Transverse colon (tissue), 4 donors: ENCODE measurements around the gene TMEM95. TPM values are rescaled to one million over a fixed set of nuclear protein-coding genes. Genes with fewer than 3 reads are reported as not detected.

Source experiments
- DNase-seq: peaks from one replicate; pipeline ENCODE4 v3.0.0-alpha.2; 2019
- H3K27ac ChIP-seq, 4 donors: fragments of 200-600 bp; sonication (generic); 2 replicates each; pipeline ENCODE4 v1.5.1; 2016 to 2018; ENCODE audit warnings: inconsistent platforms in 4 of 4
- H3K27me3 ChIP-seq: fragments of 200-600 bp; sonication (generic); 2 replicates; pipeline ENCODE4 v1.5.1; 2017; ENCODE audit warnings: inconsistent platforms
- H3K36me3 ChIP-seq, 4 donors: fragments of 200-600 bp; sonication (generic); 2 replicates each; pipeline ENCODE4 v1.5.1; 2017 to 2019; ENCODE audit warnings: inconsistent platforms in 4 of 4
- H3K4me1 ChIP-seq, 4 donors: fragments of 200-600 bp; sonication (generic); 2 replicates each; pipeline ENCODE4 v1.5.1; 2017 to 2020; ENCODE audit warnings: inconsistent platforms in 4 of 4
- H3K4me3 ChIP-seq, 4 donors: fragments of 200-600 bp; sonication (generic); 1 replicate in 1 of 4; 2 replicates in 3 of 4; pipeline versions ENCODE4 v1.5.1 to v1.6.1; 2017 to 2019; ENCODE audit warnings: inconsistent platforms in 4 of 4
- H3K9me3 ChIP-seq, 2 donors: fragments of 200-600 bp; sonication (generic); 2 replicates each; pipeline ENCODE4 v1.5.1; 2017 to 2019; ENCODE audit warnings: inconsistent platforms in 2 of 2
- EP300 ChIP-seq: sonication (generic); formaldehyde crosslinking; IDR thresholded peaks from one replicate; pipeline ENCODE4 v1.6.1; 2017; ENCODE audit warnings: antibody characterized with exemption, low read depth
- POLR2A ChIP-seq: fragments of 450-650 bp; IDR thresholded peaks from one replicate; pipeline ENCODE4 v1.6.1; 2016; ENCODE audit warnings: antibody characterized with exemption, mild to moderate bottlenecking, moderate library complexity
- POLR2AphosphoS5 ChIP-seq, 3 donors: sonication (generic); formaldehyde crosslinking; IDR thresholded peaks; one replicate each; pipeline ENCODE4 v1.6.1; 2016; ENCODE audit warnings: antibody characterized with exemption in 3 of 3
- WGBS, 2 donors: methylation state at CpG; one replicate each; pipeline ENCODE4 v1.1.5; 2018; ENCODE audit warnings: low coverage in 1 of 2; 5-methylcytosine and 5-hydroxymethylcytosine counted together
- in situ Hi-C, 4 donors: fragments of 200-750 bp; cut with MboI; loops; one replicate each; pipeline versions ENCODE4 v1.15.0 to v1.15.1; 2017; ENCODE audit warnings: low sequenced_read_pairs in 3 of 4, low pct_ligation_motif_present in 1 of 4, low pct_unique_long_range_greater_than_20kb in 1 of 4
- intact Hi-C: fragments of 100-400 bp; cut with DNase I; formaldehyde crosslinking; loops from one replicate; pipeline ENCODE4 v1.15.1; 2023; ENCODE audit warnings: low total_unique reads
- total RNA-seq, 4 donors: library from RNA; depleted of rRNA; stranded (reverse); fragments of >200 nt; gene quantifications; one replicate each; pipeline ENCODE4 v1.1.0, GENCODE V29; 2016
- TF ChIP-seq, protein P1 (sequence below), 5 experiments: fragments of 200-600 bp in 3 of 5; fragments of 450-650 bp in 2 of 5; sonication (generic) in 3 of 5; IDR thresholded peaks; 1 replicate in 2 of 5; 2 replicates in 3 of 5; pipeline ENCODE4 v1.5.1; 2016 to 2017; ENCODE audit warnings: antibody characterized with exemption in 5 of 5, inconsistent platforms in 3 of 5, mild to moderate bottlenecking in 2 of 5, moderate library complexity in 1 of 5

Gene TMEM95
- total RNA-seq, 4 donors from 2014 or later: not detected

DNA sequence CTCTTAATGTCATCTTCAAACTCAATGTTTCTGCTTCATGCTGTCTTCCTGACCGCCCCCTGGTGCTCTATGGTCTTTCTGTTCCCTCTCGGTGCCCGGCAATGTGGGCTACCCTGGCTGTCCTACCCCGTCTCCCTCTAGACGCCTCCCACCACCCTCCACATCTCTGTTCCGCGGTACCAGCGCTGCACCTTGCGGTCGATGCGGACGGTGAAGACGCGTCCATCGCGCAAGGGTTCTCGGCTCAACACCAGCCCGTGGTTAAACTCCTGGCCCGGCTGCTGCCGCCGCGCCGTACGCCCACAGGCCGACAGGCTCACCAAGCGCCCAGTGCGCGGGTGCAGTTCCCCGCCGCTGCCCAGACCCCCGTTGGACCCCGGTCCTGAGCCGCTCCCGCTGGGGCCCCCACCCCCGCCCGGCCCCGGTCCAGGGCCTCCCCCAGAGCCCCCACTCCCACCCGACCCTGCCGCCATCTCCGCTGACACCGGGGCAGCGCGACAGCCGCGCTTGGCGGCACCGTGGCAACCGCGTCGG is 26.0 kb upstream of the TMEM95 start, which contains the start of gene NEURL4:
NEURL4 (minus strand) TSS at position 496 of the 534 bp plus-strand sequence; CDS start at position 473, 23 bp downstream.
- Histone ChIP-seq H3K27me3 (no peaks in the 10 kb centered on the region), H3K36me3 (peaks cover 0 to under 1% (median 0%) of the 10 kb centered on the region in 4 donors), H3K27ac (peak within 1 kb of the TSS; percentile 90 to 95 (median 92)), H3K4me3 (peak within 1 kb of the TSS; percentile 63 to 89 (median 77)), H3K4me1 (peaks cover 7 to 21% (median 14%) of the 10 kb centered on the region in 4 donors), H3K9me3 (no peaks in the 10 kb centered on the region)
- 0% methylated on average over 4 to 36 of the region's 50 CpGs for WGBS, 2 donors
- TF ChIP-seq POLR2A (no peak), POLR2AphosphoS5 (IDR thresholded peaks at IDR 0.05) (no peak), EP300 (no peak)
- TF ChIP-seq, protein P1, sequence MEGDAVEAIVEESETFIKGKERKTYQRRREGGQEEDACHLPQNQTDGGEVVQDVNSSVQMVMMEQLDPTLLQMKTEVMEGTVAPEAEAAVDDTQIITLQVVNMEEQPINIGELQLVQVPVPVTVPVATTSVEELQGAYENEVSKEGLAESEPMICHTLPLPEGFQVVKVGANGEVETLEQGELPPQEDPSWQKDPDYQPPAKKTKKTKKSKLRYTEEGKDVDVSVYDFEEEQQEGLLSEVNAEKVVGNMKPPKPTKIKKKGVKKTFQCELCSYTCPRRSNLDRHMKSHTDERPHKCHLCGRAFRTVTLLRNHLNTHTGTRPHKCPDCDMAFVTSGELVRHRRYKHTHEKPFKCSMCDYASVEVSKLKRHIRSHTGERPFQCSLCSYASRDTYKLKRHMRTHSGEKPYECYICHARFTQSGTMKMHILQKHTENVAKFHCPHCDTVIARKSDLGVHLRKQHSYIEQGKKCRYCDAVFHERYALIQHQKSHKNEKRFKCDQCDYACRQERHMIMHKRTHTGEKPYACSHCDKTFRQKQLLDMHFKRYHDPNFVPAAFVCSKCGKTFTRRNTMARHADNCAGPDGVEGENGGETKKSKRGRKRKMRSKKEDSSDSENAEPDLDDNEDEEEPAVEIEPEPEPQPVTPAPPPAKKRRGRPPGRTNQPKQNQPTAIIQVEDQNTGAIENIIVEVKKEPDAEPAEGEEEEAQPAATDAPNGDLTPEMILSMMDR (IDR thresholded peaks at IDR 0.05): no peak
- intact Hi-C loops (no loop called here), in situ Hi-C loops (loop anchor here in 1 of 4 donors (25.0 kb wide), 1 partner anchor 292 kb away; the partner anchor contains the start of genes SLC16A11 and SLC16A13)
- no peak for DNase-seq

DNA sequence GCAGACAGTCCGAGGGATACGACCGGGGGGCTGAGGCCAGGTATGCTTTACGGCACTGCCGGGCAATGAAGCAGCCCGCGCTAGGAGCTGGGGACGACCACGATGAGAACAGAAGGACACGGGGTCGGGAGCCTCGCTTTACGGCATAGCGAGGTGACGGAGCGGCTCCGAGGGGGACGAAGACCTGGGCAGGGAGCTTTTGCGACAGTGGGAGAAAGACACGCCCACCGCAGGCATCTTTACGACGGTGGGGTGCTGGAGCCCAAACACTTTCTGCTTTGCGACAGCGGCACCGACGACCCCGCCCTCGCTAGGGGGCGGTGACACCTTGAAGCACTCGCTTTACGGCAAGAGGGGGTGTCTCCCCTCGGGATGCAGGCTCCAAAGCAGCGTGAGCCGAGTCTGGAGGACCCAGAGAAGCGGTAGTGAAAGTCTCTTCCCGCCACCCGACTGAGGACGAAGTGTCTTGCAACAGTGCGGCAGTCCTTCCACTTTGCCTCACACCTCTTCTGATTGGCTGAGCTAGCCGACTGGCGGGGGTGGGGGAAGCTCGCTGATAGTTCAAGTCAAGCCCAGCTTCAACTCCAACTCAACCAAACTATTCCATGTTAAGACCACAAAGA is 25.5 kb upstream of the TMEM95 start:
- peaks cover 7 to 21% (median 14%) of the 10 kb centered on the region in 4 donors for H3K4me1 ChIP-seq
- H3K36me3 ChIP-seq: no peaks in the 10 kb centered on the region
- peak overlapping the region; percentile 63 to 89 (median 77) for H3K4me3 ChIP-seq
- in situ Hi-C loops (loop anchor here in 1 of 4 donors (25.0 kb wide), 1 partner anchor 292 kb away; the partner anchor contains the start of genes SLC16A11 and SLC16A13), intact Hi-C loops (no loop called here)
- 0% methylated on average over 34 of the region's 43 CpGs; no CpG with 5 or more reads in 1 of the 2 donors for WGBS, 2 donors
- H3K27me3 ChIP-seq: no peaks in the 10 kb centered on the region
- no peaks in the 10 kb centered on the region for H3K9me3 ChIP-seq
- TF ChIP-seq EP300: no peak
- peak; percentile 88 to 93 (median 89) for TF ChIP-seq POLR2AphosphoS5 (IDR thresholded peaks at IDR 0.05)
- TF ChIP-seq, protein P1 (IDR thresholded peaks at IDR 0.05): no peak
- peak; percentile 79 for TF ChIP-seq POLR2A
- DNase-seq: peak; percentile 99
- H3K27ac ChIP-seq: peak overlapping the region; percentile 90 to 95 (median 92)

DNA sequence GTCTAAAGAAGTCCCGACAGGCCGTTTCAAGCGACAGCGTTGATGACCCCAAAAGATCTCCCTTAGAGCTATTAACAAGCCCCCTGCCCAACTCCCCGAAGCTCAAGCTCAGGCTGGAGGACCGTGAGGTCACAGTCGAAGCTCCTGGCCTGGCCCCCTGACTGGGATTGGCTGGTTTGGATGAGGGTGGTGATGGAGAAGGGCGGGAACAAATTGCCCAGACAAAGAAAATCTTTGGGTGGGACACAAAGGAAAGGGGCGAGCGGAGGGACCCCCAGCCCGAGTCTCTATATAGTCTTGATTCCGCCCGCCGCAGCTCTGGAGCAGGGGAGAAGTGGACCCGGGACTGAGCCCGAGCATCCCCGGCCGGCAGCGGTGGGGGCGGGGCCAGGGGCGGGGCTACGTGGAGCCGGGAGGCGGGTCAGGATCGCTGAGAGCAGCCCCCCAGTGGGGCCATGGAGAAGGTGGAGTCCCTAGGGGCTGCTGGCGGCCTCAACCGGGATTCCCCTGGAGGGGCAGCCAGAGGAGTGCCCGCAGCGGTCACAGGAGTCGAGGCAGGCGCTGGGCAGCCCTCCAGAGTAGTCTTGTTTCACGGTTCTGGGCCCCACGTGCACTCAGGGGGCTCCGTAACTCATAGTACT is 24.8 kb upstream of the TMEM95 start:
- H3K27me3 ChIP-seq: no peaks in the 10 kb centered on the region
- H3K36me3 ChIP-seq: no peaks in the 10 kb centered on the region
- intact Hi-C loops (no loop called here), in situ Hi-C loops (loop anchor here in 1 of 4 donors (25.0 kb wide), 1 partner anchor 293 kb away; the partner anchor contains the start of genes SLC16A11 and SLC16A13)
- H3K9me3 ChIP-seq: no peaks in the 10 kb centered on the region
- H3K4me3 ChIP-seq: peak overlapping the region; percentile 50 to 89 (median 77)
- DNase-seq: peak; percentile 80
- H3K4me1 ChIP-seq: peaks cover 7 to 21% (median 14%) of the 10 kb centered on the region in 4 donors
- no peak for TF ChIP-seq POLR2AphosphoS5 (IDR thresholded peaks at IDR 0.05)
- TF ChIP-seq, protein P1 (IDR thresholded peaks at IDR 0.05): no peak
- TF ChIP-seq POLR2A: no peak
- TF ChIP-seq EP300: no peak
- WGBS, 2 donors: 1% methylated on average over 34 of the region's 34 CpGs; no CpG with 5 or more reads in 1 of the 2 donors
- H3K27ac ChIP-seq: peak overlapping the region; percentile 90 to 95 (median 92)

DNA sequence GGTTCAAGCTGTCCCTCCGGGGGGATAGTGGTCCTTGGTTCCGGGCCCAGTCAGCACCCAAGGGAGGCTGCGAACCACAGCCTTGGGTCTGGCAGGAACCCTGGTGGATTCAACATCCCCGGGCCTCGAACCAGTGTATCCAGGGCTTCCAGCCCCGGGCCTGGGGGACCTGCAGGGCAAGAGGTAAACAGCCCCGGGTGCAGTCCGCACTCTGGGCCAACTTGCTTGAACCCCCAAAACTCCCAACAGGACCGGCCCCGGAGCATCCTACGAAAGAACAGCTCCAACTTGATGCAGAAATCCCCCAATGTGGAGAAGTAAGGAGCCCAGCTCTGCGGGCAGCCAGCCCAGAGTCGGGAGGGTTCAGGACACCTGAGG is 24.3 kb upstream of the TMEM95 start:
- DNase-seq: no peak
- in situ Hi-C loops: loop anchor here in 1 of 4 donors (25.0 kb wide), 1 partner anchor 293 kb away; the partner anchor contains the start of genes SLC16A11 and SLC16A13
- Histone ChIP-seq H3K27ac (peak overlapping the region; percentile 90 to 95 (median 92)), H3K4me3 (peak overlapping the region in 3 of 4 donors; percentile 72 to 89 (median 82)), H3K27me3 (no peaks in the 10 kb centered on the region), H3K4me1 (peaks cover 7 to 21% (median 14%) of the 10 kb centered on the region in 4 donors), H3K9me3 (no peaks in the 10 kb centered on the region), H3K36me3 (no peaks in the 10 kb centered on the region)
- WGBS, 2 donors: 63% methylated on average over 13 of the region's 13 CpGs; no CpG with 5 or more reads in 1 of the 2 donors
- intact Hi-C loops: no loop called here
- TF ChIP-seq EP300: no peak
- TF ChIP-seq, protein P1 (IDR thresholded peaks at IDR 0.05): no peak
- no peak for TF ChIP-seq POLR2A
- TF ChIP-seq POLR2AphosphoS5 (IDR thresholded peaks at IDR 0.05): no peak
